Suppressor macrophage (primary cell): ENCODE measurements around the gene PNPLA6.

Experiments
- DNase-seq, 4 experiments: peaks; one replicate each; pipeline ENCODE4 v3.0.0-alpha.2; 2020 to 2022
- total RNA-seq, 17 experiments: gene quantifications; one replicate each; lab custom pipeline; 2026; ENCODE audit warnings: mixed read lengths in 6 of 17, inconsistent platforms in 3 of 17; lab: John Stamatoyannopoulos, UW

PNPLA6 gene
- 76.5 to 218 (median 120) reads per million in 17 experiments for total RNA-seq

DNA sequence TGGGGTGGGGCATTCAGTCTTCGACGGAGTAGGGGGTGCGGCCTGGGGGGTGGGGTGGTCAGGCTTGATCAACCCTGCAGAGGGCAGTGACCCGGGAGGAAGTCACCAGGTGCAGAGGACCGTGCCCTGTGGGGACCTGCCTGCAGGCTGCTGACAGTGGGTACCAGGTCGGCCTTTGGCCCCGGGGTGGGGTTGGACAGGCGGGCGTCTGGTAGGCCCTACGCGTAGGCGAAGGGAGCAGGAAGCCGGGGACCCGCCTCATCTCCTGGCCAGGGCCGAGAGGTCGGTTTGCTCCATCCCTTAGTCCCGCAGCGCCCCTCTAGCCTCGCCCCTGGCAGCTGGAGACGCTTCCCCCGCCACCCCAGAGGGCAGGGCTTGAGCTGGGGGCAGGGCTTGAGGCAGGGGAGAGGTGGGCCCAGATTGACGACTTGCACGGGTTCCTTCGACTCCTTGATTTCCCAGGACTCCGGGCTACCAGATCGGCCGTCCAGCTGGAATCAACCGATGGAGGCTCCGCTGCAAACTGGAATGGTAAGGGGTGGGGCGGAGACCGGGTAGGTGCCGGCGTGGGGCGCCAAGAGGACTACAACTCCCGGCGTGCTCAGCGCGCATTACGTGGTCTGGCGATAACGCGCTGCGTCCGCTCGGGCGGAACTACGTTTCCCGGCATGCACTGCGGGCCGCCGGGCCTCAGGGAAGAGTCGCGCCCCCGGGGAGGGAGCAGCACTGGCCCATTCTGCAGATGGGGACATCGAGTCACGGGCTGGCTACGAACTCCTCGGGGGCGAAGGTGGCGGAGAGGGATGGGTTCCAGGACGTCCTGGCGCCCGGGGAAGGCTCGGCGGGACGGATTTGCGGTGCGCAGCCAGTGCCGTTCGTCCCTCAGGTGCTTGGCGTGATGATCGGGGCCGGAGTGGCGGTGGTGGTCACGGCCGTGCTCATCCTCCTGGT, at the start of gene PNPLA6:
PNPLA6 (plus strand) TSS at position 671 of the 951 bp plus-strand sequence; CDS start at position 743, 72 bp downstream.
- DNase-seq: peak; percentile 94 to 98 (median 96)

DNA sequence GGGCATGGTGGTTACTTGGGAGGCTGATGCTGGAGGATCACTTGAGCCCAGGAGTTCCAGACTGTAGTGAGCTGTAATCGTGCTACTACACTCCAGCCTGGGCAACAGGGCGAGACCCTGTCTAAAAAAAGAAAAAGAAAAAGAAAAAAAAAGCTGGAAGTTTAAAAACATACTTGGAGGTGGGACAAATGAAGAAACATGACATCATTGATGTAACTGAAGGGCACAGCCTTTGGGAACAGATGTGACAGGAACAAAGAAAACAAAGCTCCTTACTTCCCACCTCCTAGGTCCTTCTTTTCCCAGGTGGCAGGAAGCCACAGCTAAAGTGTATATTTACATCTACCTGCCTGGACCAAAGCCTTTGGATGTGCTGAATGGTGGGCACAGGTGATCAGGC, 48.6 kb upstream of the PNPLA6 start:
- no peak for DNase-seq

DNA sequence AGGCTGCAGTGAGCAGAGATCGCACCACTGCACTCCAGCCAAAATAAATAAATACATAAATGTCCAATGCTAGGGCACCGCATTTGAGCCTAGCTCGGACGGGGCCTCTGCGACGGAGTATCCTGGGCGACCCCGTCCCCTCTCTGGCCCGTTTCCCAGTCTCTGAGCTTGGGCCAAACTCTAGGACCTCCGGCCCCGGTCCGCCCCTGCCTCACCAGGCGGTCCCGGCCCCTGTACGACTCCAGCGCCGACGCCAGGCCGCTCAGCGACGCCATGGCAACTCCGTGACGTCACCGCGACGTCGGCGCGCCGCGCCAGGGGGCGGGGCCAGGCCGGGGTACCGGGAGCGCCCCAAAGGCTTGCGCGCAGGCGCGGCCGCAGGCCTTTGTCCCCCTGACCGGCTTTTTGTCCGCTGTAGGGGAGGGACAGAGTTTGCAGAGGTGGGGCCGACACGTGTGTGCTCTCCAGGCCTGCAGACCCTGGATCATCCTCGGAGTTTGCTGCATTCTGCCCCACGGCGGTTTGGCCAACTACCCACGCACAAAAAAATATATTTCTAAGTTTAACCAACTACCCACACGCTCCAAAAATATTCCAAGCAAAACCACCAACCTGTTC, 46.7 kb upstream of the PNPLA6 start, which contains the start of gene PEX11G:
PEX11G (minus strand) TSS at position 300 of the 618 bp plus-strand sequence; CDS start at position 275, 25 bp downstream.
- peak; percentile 93 to 97 (median 96) for DNase-seq

GRCh38 chr19:7489609-7490044, 45.9 kb upstream of the PNPLA6 start:
- no peak for DNase-seq

DNA sequence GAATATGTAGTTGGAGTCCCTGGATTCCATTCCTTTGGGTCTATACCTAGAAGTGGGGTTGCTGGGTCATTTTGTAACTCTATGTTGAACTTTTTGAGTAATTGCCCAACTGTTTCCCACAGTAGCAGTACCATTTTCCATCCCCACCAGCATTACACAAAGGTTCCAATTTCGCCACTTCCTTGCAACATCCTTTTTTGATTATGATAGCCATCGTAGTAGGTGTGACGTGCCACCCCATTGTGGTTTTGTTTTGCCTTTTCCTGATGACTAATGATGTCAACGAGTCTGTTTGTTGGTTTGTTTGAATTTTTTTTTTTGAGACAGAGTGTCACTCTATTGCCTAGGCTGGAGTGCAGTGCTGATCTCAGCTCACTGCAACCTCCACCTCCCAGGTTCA, 43.4 kb upstream of the PNPLA6 start:
- DNase-seq: peak; percentile 84 to 98 (median 92)

DNA sequence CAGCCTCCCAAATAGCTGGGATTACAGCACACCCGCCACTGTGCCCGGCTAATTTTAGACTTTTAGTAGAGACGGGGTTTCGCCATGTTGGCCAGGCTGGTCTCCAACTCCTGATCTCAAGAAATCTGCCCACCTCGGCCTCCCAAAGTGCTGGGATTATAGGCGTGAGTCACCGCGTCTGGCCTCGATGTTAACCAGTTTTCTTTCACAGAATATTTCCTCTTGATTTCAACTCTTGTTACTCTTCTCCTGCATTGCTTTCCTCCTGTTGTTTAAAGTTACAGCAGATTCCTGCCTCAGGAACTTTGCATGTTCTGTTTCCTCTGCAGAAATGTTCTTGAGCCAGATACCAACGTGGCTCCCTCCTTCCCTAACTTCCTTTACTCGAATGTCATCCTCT, 43.0 kb upstream of the PNPLA6 start:
- DNase-seq: peak in 1 of 4 experiments; percentile 24

DNA sequence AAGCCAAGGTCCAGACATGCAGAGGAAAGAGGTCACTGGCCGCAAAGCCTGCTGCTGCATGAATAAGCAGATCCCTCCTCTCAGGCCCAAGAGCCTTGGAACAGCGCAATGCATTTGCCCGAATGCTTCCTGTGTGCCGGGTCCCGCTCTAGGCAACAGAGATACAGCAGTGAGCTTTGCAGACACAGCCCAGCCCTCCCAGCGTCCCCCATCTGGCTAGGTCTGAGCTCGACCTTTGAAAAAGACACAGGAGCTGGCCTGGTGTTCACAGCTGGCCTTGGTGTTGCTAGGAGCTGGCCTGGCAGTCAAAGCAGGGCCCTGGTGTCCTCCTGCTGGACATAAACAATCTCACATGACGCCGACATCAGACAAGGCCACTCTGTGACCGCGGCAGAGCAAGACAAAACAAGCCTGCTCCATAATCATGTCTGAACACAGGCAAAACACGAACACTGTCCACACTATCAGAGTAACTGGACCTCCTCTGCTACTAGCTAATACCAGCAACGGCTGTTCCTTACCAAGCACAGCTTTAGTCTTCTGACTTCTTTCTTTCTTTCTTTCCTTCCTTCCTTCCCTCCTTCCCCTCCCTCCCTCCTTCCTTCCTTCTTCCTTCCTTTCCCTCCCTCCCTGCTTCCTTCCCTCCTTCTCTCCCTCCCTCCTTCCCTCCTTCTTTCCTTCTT, 41.0 kb upstream of the PNPLA6 start:
- DNase-seq: peak in 3 of 4 experiments; percentile 24 to 45 (median 36)

GRCh38 chr19:7497292-7497691, 38.2 kb upstream of the PNPLA6 start:
- peak; percentile 45 to 62 (median 51) for DNase-seq

GRCh38 chr19:7500811-7501450, 34.6 kb upstream of the PNPLA6 start:
- peak; percentile 40 to 73 (median 54) for DNase-seq

GRCh38 chr19:7502552-7502951, 33.0 kb upstream of the PNPLA6 start:
- no peak for DNase-seq

DNA sequence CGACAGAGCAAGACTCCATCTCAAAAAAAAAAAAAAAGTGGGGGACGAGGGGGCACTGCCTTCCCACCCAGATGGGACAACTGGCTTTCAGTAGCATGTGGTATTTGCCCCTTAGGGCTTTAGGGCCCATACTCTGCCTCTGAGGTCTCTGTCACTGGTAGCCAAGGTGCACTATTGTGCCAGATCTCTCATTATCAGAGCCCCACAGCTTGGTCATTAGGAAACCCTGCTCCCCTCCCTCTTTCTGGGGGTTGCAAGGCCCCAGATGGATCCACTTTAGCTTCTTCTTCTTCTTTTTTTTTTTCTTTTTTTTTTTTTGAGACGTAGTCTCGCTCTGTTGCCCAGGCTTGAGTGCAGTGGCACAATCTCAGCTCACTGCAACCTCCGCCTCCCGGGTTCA, 30.8 kb upstream of the PNPLA6 start:
- DNase-seq: peak in 1 of 4 experiments; percentile 2

- DNase-seq: no peak
These were observed 30.2 kb upstream of the PNPLA6 start for GRCh38 chr19:7505288-7505681.

DNA sequence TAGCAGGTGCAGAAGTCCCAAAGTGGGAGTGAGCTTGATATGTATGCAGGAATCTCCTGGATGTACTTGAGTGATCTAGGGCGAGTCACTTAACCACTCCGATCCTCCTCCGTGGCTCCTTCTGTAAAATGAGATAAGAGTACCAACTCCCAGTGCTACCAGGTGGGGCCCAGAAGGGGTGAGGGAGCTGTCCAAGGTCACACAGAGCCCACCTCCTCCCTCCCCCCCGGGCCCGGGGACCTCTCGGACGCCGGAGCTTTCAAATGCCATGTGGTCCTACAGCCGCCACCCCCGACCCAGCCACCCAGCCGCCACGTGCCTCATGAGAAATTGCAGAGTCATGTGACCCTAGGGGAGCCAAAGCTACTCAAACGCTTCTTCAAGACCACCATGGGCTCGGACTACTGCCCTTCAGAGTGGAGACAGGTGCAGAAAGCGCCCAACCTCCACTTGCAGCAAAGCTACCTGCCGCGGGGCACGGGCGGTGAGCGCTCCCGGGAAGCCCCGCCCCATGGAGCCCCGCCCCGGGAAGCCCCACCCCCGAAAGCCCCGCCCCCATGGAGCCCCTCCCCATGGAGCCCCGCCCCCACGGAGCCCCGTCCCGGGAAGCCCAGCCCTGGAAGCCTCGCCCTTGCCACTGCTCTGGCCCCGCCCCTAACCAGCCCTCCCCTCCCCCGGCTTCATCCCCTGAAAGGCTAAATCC, 29.7 kb upstream of the PNPLA6 start:
- peak in 2 of 4 experiments; percentile 49 to 63 for DNase-seq

DNA sequence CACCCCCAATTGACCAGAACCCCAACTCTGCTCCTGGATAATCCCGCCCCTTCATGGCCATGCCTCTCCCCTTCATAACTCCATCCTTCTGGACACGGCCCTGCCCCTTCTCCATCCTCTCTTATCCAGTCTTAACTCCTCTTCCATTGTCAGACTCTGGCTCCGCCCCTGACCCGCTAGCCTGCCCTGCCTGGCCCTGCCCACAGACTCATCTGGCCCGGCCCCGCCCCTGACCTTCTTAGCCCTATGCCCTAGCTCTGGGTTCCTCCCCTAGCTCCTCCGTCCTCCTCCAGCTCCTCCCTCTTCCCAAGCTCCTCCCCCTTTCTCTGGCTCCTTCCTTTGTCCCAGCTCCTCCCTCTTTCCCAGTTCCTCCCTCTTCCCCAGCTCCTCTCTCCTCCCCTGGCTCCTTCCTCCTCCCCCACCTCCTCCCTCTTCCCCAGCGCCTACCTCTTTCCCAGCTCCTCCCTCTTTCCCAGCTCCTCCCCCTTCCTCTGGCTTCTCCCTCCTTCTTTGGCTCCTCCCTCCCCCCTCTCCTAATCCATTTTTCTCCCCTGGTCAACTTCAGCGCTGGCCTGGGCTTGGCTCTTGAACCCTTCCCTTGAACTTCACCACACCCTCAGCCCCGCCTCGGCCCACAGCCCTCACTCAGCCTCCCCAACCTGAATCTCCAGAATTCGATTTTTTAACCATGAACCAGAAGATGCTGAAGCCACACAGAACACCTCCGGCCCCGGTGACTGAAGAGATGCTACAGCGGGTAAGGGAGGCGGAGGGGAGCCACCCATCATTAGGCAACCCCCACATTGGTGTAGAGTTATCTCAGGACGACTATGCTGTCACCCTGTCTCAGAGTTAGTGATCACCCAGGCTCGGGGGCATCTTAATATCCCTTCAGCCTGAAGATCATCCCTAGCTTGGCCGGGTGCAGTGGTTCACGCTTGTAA, 28.9 kb upstream of the PNPLA6 start:
- peak; percentile 86 to 91 (median 87) for DNase-seq

DNA sequence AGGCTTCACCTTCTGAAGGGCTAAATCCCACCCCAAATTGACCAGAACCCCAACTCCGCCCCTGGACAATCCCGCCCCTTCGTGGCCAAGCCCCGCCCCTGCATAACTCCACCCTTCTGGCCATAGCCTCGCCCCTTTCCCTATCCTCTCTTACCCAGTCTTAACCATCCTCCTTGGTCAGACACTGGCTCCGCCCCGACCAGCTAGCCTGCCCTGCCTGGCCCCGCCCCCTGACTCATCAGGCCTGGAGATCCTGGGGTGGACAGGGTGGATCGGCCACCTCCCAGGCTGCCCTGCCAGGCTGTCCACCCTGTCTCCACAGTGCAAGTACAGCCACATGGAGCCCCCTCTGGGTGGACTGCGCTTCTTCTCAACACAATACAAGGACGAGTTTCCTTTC, 27.6 kb upstream of the PNPLA6 start:
- peak; percentile 70 to 79 (median 75) for DNase-seq

DNA sequence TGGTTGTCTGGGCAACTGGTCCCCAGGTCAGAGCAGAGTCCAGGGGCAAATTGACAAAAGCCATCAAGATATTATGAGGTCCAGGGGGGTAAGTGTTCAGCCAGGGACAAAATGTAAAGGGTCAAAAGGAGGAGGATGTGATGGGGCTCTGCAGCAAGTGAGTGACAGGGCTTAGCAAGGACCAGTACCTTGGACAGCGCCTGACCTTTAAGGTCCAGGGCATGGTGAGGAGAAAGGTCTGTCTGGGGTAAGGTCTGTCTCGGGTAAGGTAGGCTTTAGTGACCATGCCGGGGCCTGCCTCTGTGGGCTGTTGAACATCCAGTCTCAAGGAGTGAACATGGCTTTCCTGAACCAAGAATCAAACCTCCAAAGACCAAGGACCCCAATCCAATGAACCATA, 25.9 kb upstream of the PNPLA6 start:
- peak in 3 of 4 experiments; percentile 36 to 65 (median 65) for DNase-seq

GRCh38 chr19:7512400-7512851, 23.1 kb upstream of the PNPLA6 start:
- no peak for DNase-seq

- no peak for DNase-seq
These were observed 21.5 kb upstream of the PNPLA6 start for GRCh38 chr19:7513809-7514642.

GRCh38 chr19:7515110-7515644, 20.3 kb upstream of the PNPLA6 start:
- DNase-seq: no peak
